HFFc6 (cell line): ENCODE measurements around the gene LILRA6. TPM values are rescaled to one million over a fixed set of nuclear protein-coding genes. Genes with fewer than 3 reads are reported as not detected.
"Not testable (repeated sequence)": the region's sequence is repeated elsewhere in the genome, so short reads cannot be mapped to it uniquely, and the experiment has no call there.

Experiments
- DNase-seq: peaks from one replicate; pipeline ENCODE4 v3.0.0-alpha.2; 2018
- H3K27ac Mint-ChIP-seq: 2 replicates; pipeline ENCODE4 v1.8.0; 2020; ENCODE audit warnings: mild to moderate bottlenecking, mixed read lengths
- H3K27me3 Mint-ChIP-seq: 2 replicates; pipeline ENCODE4 v1.8.0; 2021; ENCODE audit warnings: mild to moderate bottlenecking, moderate library complexity, mixed read lengths; ENCODE audit not compliant: insufficient read depth
- H3K36me3 Mint-ChIP-seq: 2 replicates; pipeline ENCODE4 v1.8.0; 2021; ENCODE audit warnings: low read depth, mixed read lengths
- H3K4me1 Mint-ChIP-seq: 2 replicates; pipeline ENCODE4 v1.8.0; 2020; ENCODE audit warnings: low read depth, mixed read lengths
- H3K4me3 Mint-ChIP-seq: 2 replicates; pipeline ENCODE4 v1.8.0; 2020; ENCODE audit warnings: mild to moderate bottlenecking, moderate library complexity, mixed read lengths
- H3K9me3 Mint-ChIP-seq: 2 replicates; pipeline ENCODE4 v1.8.0; 2020; ENCODE audit warnings: mild to moderate bottlenecking, mixed read lengths
- total RNA-seq, 6 experiments: library from RNA; stranded (reverse); fragmentation: NEBNext Ultra II Directional; extraction: Animal tissue kit (Norgen Biotek cat#: 25700); gene quantifications; 2 replicates in 1 of 6; 3 replicates in 5 of 6; pipeline ENCODE4 v1.2.3, GENCODE V29; 2021
- TF ChIP-seq, protein P1 (sequence below): fragments of 200-600 bp; sonication (generic); IDR thresholded peaks from 2 replicates; pipeline ENCODE4 v1.5.0; 2021; ENCODE audit warnings: antibody characterized with exemption, mild to moderate bottlenecking

LILRA6 gene
- total RNA-seq, 6 experiments from 2014 or later = not detected

DNA sequence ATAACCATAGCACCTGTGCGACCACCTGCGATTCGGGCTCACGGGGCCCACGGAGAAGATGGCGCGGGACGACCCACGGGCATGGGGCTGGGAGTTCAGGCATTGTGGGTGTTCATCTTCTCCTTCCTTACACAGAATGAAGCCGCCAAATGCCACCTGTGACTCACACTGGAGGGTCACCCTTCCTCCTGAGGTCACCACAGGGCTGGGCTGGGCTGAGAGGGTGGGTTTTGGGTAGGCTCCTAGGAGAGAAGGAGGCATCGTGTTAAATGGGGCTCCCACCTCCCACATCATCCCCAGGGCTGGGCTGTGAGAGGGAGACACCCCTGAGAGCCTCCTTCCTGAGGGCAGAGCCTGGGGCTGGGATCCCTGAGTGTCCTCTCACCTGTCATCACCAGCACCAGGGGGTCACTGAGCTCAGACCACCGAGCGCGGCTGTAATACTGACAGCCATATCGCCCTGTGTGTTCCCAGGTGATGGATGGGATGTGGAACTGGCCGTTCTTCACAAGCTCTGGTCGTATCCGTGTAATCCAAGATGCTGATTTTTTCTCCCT, 36.9 kb upstream of the LILRA6 start:
- no peak for DNase-seq

DNA sequence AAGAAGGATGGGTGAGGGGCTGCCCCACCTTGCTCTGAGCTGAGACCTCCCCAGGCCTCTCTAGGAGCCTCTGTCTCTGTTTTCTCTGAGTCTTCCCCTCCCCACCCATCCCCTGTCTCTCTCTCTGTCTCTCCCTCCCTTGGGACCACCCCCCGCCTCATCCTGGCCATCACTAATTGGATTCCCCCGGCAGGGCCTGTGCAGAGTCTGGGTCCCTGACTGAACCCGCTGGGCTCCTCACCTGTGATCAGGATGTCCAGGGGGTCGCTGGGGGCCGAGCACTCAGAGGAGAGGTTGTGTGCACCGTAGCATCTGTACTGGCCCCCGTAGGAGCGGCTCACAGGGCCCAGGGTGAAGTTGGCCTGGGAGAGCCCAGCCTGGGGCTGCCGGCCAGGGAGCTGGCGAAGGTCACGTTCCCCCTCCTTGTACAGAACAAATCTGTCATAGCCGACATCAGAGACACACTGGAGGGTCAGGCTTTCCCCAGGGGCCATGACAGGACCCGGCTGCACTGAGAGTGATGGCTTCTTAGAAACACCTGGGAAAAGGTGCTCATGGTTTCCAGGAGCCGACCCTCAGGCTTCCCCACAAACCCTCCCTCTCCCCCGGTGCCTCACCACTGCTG, 36.1 kb upstream of the LILRA6 start:
- H3K4me3 Mint-ChIP-seq, H3K4me1 Mint-ChIP-seq, H3K27ac Mint-ChIP-seq, H3K9me3 Mint-ChIP-seq, H3K36me3 Mint-ChIP-seq, DNase-seq: not testable (repeated sequence)
- H3K27me3 Mint-ChIP-seq = peaks cover 48% of the 10 kb centered on the region

More for the DNA sequence above, 36.9 kb upstream of the LILRA6 start:
- Mint-ChIP-seq H3K4me3 (no peak overlapping the region), H3K4me1 (peaks cover 9% of the 10 kb centered on the region), H3K9me3 (no peaks in the 10 kb centered on the region), H3K27me3 (peaks cover 43% of the 10 kb centered on the region), H3K27ac (no peak overlapping the region), H3K36me3 (no peaks in the 10 kb centered on the region)
- TF ChIP-seq, protein P1, sequence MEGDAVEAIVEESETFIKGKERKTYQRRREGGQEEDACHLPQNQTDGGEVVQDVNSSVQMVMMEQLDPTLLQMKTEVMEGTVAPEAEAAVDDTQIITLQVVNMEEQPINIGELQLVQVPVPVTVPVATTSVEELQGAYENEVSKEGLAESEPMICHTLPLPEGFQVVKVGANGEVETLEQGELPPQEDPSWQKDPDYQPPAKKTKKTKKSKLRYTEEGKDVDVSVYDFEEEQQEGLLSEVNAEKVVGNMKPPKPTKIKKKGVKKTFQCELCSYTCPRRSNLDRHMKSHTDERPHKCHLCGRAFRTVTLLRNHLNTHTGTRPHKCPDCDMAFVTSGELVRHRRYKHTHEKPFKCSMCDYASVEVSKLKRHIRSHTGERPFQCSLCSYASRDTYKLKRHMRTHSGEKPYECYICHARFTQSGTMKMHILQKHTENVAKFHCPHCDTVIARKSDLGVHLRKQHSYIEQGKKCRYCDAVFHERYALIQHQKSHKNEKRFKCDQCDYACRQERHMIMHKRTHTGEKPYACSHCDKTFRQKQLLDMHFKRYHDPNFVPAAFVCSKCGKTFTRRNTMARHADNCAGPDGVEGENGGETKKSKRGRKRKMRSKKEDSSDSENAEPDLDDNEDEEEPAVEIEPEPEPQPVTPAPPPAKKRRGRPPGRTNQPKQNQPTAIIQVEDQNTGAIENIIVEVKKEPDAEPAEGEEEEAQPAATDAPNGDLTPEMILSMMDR = no peak

GRCh38 chr19:54278056-54278455, 35.5 kb upstream of the LILRA6 start:
- H3K9me3 Mint-ChIP-seq, H3K27ac Mint-ChIP-seq, H3K36me3 Mint-ChIP-seq, H3K4me1 Mint-ChIP-seq, H3K4me3 Mint-ChIP-seq, DNase-seq: not testable (repeated sequence)
- peaks cover 47% of the 10 kb centered on the region for H3K27me3 Mint-ChIP-seq

- not testable (repeated sequence) for H3K27ac Mint-ChIP-seq, H3K9me3 Mint-ChIP-seq, H3K36me3 Mint-ChIP-seq, DNase-seq, H3K4me1 Mint-ChIP-seq, H3K4me3 Mint-ChIP-seq
- peaks cover 46% of the 10 kb centered on the region for H3K27me3 Mint-ChIP-seq
Measured at GRCh38 chr19:54277111-54277615, 34.6 kb upstream of the LILRA6 start.

GRCh38 chr19:54275951-54276350, 33.4 kb upstream of the LILRA6 start:
- H3K27ac Mint-ChIP-seq = no peak overlapping the region
- H3K9me3 Mint-ChIP-seq = no peaks in the 10 kb centered on the region
- peaks cover 47% of the 10 kb centered on the region for H3K27me3 Mint-ChIP-seq
- H3K4me1 Mint-ChIP-seq = no peaks in the 10 kb centered on the region
- no peak overlapping the region for H3K4me3 Mint-ChIP-seq
- TF ChIP-seq, protein P1 = no peak
- no peaks in the 10 kb centered on the region for H3K36me3 Mint-ChIP-seq
- no peak for DNase-seq

GRCh38 chr19:54274516-54274915, 31.9 kb upstream of the LILRA6 start:
- DNase-seq, H3K4me3 Mint-ChIP-seq, H3K4me1 Mint-ChIP-seq, H3K9me3 Mint-ChIP-seq, H3K36me3 Mint-ChIP-seq, H3K27ac Mint-ChIP-seq: not testable (repeated sequence)
- H3K27me3 Mint-ChIP-seq = peaks cover 40% of the 10 kb centered on the region

- H3K4me3 Mint-ChIP-seq = no peak overlapping the region
- DNase-seq = no peak
- H3K27me3 Mint-ChIP-seq = peaks cover 35% of the 10 kb centered on the region
- H3K36me3 Mint-ChIP-seq = no peaks in the 10 kb centered on the region
- H3K27ac Mint-ChIP-seq = no peak overlapping the region
- TF ChIP-seq, protein P1 = no peak
- H3K4me1 Mint-ChIP-seq = no peaks in the 10 kb centered on the region
- H3K9me3 Mint-ChIP-seq = no peaks in the 10 kb centered on the region
Measured at GRCh38 chr19:54273821-54274220, 31.2 kb upstream of the LILRA6 start.

- H3K4me3 Mint-ChIP-seq, H3K27ac Mint-ChIP-seq, H3K36me3 Mint-ChIP-seq, H3K9me3 Mint-ChIP-seq, H3K4me1 Mint-ChIP-seq, DNase-seq: not testable (repeated sequence)
- H3K27me3 Mint-ChIP-seq = peaks cover 32% of the 10 kb centered on the region
Measured at GRCh38 chr19:54272181-54272580, 29.6 kb upstream of the LILRA6 start.

GRCh38 chr19:54271587-54271986, 29.0 kb upstream of the LILRA6 start:
- not testable (repeated sequence) for H3K27ac Mint-ChIP-seq, H3K9me3 Mint-ChIP-seq, H3K36me3 Mint-ChIP-seq, H3K4me1 Mint-ChIP-seq, H3K4me3 Mint-ChIP-seq, DNase-seq
- H3K27me3 Mint-ChIP-seq = peaks cover 34% of the 10 kb centered on the region
